ENCODE results near the gene HMCN1. TPM values are rescaled to one million over a fixed set of nuclear protein-coding genes. Genes with fewer than 3 reads are reported as not detected.
A peak's percentile ranks its signal among the peaks of the same experiment; 100 is the strongest.

Gene HMCN1
- 1 to 10 TPM in 1 of 2 donors, under 1 TPM in 1; 0.83 to 1.9 TPM for polyA plus RNA-seq

GRCh38 chr1:185733818-185734735 lies at the start of gene HMCN1:
Gene HMCN1 (plus strand): TSS chr1:185734391. CDS start chr1:185734780, 389 bp downstream.
- Histone ChIP-seq H3K9me3 (ENCODE audit: control insufficient read depth in 2 of 2, insufficient read depth in 1 of 2, low read depth in 1 of 2, low read length in 1 of 2) (no peaks in the 10 kb centered on the region), H3K27me3 (ENCODE audit: control insufficient read depth in 1 of 2, insufficient read depth in 2 of 2, low read length in 2 of 2) (no peaks in the 10 kb centered on the region), H3K36me3 (ENCODE audit: control insufficient read depth in 2 of 2, insufficient read depth in 2 of 2, low read length in 1 of 2) (no peaks in the 10 kb centered on the region), H3K4me1 (ENCODE audit: control insufficient read depth in 2 of 2, insufficient read depth in 2 of 2, low read length in 1 of 2) (no peaks in the 10 kb centered on the region), H3K4me3 (ENCODE audit: low read depth in 1 of 2, low read length in 2 of 2) (peak within 1 kb of the TSS; percentile 36 to 48), H3K27ac (ENCODE audit: low read depth in 2 of 2, low read length in 1 of 2) (peak within 1 kb of the TSS; percentile 65 to 73)
- 1% methylated on average over 46 to 47 of the region's 47 CpGs for WGBS, 2 donors

DNA sequence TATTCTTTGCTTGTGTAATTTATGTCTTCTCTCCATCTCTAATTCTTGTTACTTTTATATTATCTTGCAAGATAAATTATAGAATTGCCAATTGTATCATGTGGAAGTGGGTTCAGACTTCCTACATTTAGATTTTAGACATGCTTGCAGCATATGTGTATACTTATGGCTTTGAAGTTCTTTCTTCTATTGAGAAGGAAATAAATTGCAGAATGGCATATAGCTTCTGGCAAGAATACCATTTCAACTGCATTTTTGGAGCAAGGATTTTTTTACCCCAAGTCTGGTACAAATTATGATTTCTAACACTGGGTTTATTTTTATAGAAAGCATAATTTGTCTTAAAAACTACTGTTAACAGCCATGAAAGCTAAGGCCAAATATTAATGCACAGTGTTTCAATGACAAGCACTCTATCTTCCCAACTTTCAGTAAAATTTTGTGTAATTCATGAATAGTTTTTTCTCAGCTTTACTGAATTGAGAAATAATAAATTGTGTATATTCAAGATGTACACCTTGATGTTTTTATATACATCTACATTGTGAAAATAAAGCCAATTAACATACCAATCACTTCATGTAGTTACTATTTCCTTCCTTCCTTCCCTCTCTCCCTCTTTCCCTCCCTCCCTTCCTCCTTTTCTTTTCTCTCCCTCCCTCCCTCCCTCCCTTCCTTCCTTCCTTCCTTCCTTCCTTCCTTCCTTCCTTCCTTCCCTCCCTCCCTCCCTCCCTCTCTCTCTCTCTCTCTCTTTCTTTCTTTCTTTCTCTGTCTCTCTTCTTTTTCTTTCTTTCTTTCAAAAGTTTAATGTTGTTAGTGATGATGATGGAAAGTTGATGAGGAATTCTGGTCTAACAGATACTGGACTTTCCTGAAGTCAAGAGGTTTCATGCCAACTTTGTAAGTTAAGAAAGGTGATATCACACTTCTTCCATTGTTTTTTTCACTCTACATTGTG lies 47.1 kb upstream of the HMCN1 start:
- H3K4me1 ChIP-seq (ENCODE audit: control insufficient read depth in 2 of 2, insufficient read depth in 2 of 2, low read length in 1 of 2), result no peaks in the 10 kb centered on the region
- H3K4me3 ChIP-seq (ENCODE audit: low read depth in 1 of 2, low read length in 2 of 2), result no peak overlapping the region
- H3K27me3 ChIP-seq (ENCODE audit: control insufficient read depth in 1 of 2, insufficient read depth in 2 of 2, low read length in 2 of 2), result no peaks in the 10 kb centered on the region
- H3K36me3 ChIP-seq (ENCODE audit: control insufficient read depth in 2 of 2, insufficient read depth in 2 of 2, low read length in 1 of 2), result no peaks in the 10 kb centered on the region
- no peak overlapping the region for H3K27ac ChIP-seq (ENCODE audit: low read depth in 2 of 2, low read length in 1 of 2)
- no peaks in the 10 kb centered on the region for H3K9me3 ChIP-seq (ENCODE audit: control insufficient read depth in 2 of 2, insufficient read depth in 1 of 2, low read depth in 1 of 2, low read length in 1 of 2)

- H3K27ac ChIP-seq (ENCODE audit: low read depth in 2 of 2, low read length in 1 of 2), result no peak overlapping the region
- H3K4me1 ChIP-seq (ENCODE audit: control insufficient read depth in 2 of 2, insufficient read depth in 2 of 2, low read length in 1 of 2), result no peaks in the 10 kb centered on the region
- H3K4me3 ChIP-seq (ENCODE audit: low read depth in 1 of 2, low read length in 2 of 2), result no peak overlapping the region
- H3K27me3 ChIP-seq (ENCODE audit: control insufficient read depth in 1 of 2, insufficient read depth in 2 of 2, low read length in 2 of 2), result no peaks in the 10 kb centered on the region
- no peaks in the 10 kb centered on the region for H3K9me3 ChIP-seq (ENCODE audit: control insufficient read depth in 2 of 2, insufficient read depth in 1 of 2, low read depth in 1 of 2, low read length in 1 of 2)
- WGBS, 2 donors, result 78 to 86% methylated on average over 2 of the region's 2 CpGs
- H3K36me3 ChIP-seq (ENCODE audit: control insufficient read depth in 2 of 2, insufficient read depth in 2 of 2, low read length in 1 of 2), result no peaks in the 10 kb centered on the region
Observed at GRCh38 chr1:185690527-185690926, 43.7 kb upstream of the HMCN1 start.

- Histone ChIP-seq H3K9me3 (ENCODE audit: control insufficient read depth in 2 of 2, insufficient read depth in 1 of 2, low read depth in 1 of 2, low read length in 1 of 2) (no peaks in the 10 kb centered on the region), H3K4me3 (ENCODE audit: low read depth in 1 of 2, low read length in 2 of 2) (no peak overlapping the region), H3K4me1 (ENCODE audit: control insufficient read depth in 2 of 2, insufficient read depth in 2 of 2, low read length in 1 of 2) (no peaks in the 10 kb centered on the region), H3K27ac (ENCODE audit: low read depth in 2 of 2, low read length in 1 of 2) (no peak overlapping the region), H3K36me3 (ENCODE audit: control insufficient read depth in 2 of 2, insufficient read depth in 2 of 2, low read length in 1 of 2) (no peaks in the 10 kb centered on the region), H3K27me3 (ENCODE audit: control insufficient read depth in 1 of 2, insufficient read depth in 2 of 2, low read length in 2 of 2) (no peaks in the 10 kb centered on the region)
- 69 to 74% methylated on average over 6 of the region's 6 CpGs for WGBS, 2 donors
Observed at GRCh38 chr1:185693654-185694053, 40.5 kb upstream of the HMCN1 start.

DNA sequence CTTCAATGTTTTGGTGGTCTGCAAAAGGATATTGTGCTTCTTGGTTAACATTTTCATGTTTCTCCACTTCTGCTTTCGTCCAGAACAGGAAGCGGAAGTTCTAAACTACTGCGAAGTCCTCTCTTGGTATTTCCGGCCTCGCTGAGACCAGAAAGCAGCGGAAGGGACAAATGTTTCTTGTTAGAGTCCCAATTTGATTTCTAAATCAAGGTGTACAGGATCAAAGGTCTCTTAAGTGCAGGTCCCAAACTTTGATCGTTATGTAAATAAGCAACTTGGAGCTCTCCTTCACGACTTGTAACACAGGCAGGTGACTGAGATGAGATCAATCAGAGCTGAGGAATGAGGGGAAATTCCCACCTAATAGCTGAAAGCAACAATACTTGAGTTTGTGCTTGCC lies 40.1 kb upstream of the HMCN1 start:
- H3K36me3 ChIP-seq (ENCODE audit: control insufficient read depth in 2 of 2, insufficient read depth in 2 of 2, low read length in 1 of 2), result no peaks in the 10 kb centered on the region
- no peaks in the 10 kb centered on the region for H3K27me3 ChIP-seq (ENCODE audit: control insufficient read depth in 1 of 2, insufficient read depth in 2 of 2, low read length in 2 of 2)
- H3K27ac ChIP-seq (ENCODE audit: low read depth in 2 of 2, low read length in 1 of 2), result no peak overlapping the region
- H3K4me3 ChIP-seq (ENCODE audit: low read depth in 1 of 2, low read length in 2 of 2), result no peak overlapping the region
- no peaks in the 10 kb centered on the region for H3K9me3 ChIP-seq (ENCODE audit: control insufficient read depth in 2 of 2, insufficient read depth in 1 of 2, low read depth in 1 of 2, low read length in 1 of 2)
- no peaks in the 10 kb centered on the region for H3K4me1 ChIP-seq (ENCODE audit: control insufficient read depth in 2 of 2, insufficient read depth in 2 of 2, low read length in 1 of 2)
- 36 to 48% methylated on average over 8 of the region's 8 CpGs for WGBS, 2 donors

DNA sequence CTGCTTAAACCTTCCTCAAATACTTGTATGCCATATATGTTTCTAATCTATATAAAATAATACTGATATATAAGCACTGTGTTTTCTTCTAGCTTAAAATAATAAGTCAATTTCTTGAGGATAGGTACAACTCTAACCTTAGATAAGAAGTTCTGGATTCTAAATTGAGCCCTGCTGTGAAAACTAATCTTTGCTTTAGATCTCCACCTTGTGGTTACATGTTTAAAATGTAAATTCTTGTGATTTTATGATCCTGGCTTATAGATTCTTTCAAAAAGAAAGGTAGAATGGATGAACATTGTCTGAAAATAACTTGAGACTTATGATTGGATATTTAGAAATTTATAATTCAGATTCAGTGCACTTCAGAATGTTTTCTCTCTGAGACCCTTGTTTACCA lies 38.9 kb upstream of the HMCN1 start:
- no peaks in the 10 kb centered on the region for H3K36me3 ChIP-seq (ENCODE audit: control insufficient read depth in 2 of 2, insufficient read depth in 2 of 2, low read length in 1 of 2)
- no peaks in the 10 kb centered on the region for H3K4me1 ChIP-seq (ENCODE audit: control insufficient read depth in 2 of 2, insufficient read depth in 2 of 2, low read length in 1 of 2)
- H3K27ac ChIP-seq (ENCODE audit: low read depth in 2 of 2, low read length in 1 of 2), result no peak overlapping the region
- no peaks in the 10 kb centered on the region for H3K27me3 ChIP-seq (ENCODE audit: control insufficient read depth in 1 of 2, insufficient read depth in 2 of 2, low read length in 2 of 2)
- H3K9me3 ChIP-seq (ENCODE audit: control insufficient read depth in 2 of 2, insufficient read depth in 1 of 2, low read depth in 1 of 2, low read length in 1 of 2), result no peaks in the 10 kb centered on the region
- no peak overlapping the region for H3K4me3 ChIP-seq (ENCODE audit: low read depth in 1 of 2, low read length in 2 of 2)

- H3K9me3 ChIP-seq (ENCODE audit: control insufficient read depth in 2 of 2, insufficient read depth in 1 of 2, low read depth in 1 of 2, low read length in 1 of 2), result no peaks in the 10 kb centered on the region
- 90 to 91% methylated on average over 4 of the region's 4 CpGs for WGBS, 2 donors
- no peaks in the 10 kb centered on the region for H3K4me1 ChIP-seq (ENCODE audit: control insufficient read depth in 2 of 2, insufficient read depth in 2 of 2, low read length in 1 of 2)
- H3K4me3 ChIP-seq (ENCODE audit: low read depth in 1 of 2, low read length in 2 of 2), result no peak overlapping the region
- H3K27me3 ChIP-seq (ENCODE audit: control insufficient read depth in 1 of 2, insufficient read depth in 2 of 2, low read length in 2 of 2), result no peaks in the 10 kb centered on the region
- H3K27ac ChIP-seq (ENCODE audit: low read depth in 2 of 2, low read length in 1 of 2), result no peak overlapping the region
- no peaks in the 10 kb centered on the region for H3K36me3 ChIP-seq (ENCODE audit: control insufficient read depth in 2 of 2, insufficient read depth in 2 of 2, low read length in 1 of 2)
Observed at GRCh38 chr1:185696422-185697150, 37.6 kb upstream of the HMCN1 start.

- Histone ChIP-seq H3K4me3 (ENCODE audit: low read depth in 1 of 2, low read length in 2 of 2) (no peak overlapping the region), H3K9me3 (ENCODE audit: control insufficient read depth in 2 of 2, insufficient read depth in 1 of 2, low read depth in 1 of 2, low read length in 1 of 2) (no peaks in the 10 kb centered on the region), H3K4me1 (ENCODE audit: control insufficient read depth in 2 of 2, insufficient read depth in 2 of 2, low read length in 1 of 2) (no peaks in the 10 kb centered on the region), H3K36me3 (ENCODE audit: control insufficient read depth in 2 of 2, insufficient read depth in 2 of 2, low read length in 1 of 2) (no peaks in the 10 kb centered on the region), H3K27me3 (ENCODE audit: control insufficient read depth in 1 of 2, insufficient read depth in 2 of 2, low read length in 2 of 2) (no peaks in the 10 kb centered on the region), H3K27ac (ENCODE audit: low read depth in 2 of 2, low read length in 1 of 2) (no peak overlapping the region)
- 71 to 75% methylated on average over 4 of the region's 4 CpGs for WGBS, 2 donors
Observed at GRCh38 chr1:185699874-185700273, 34.3 kb upstream of the HMCN1 start.

DNA sequence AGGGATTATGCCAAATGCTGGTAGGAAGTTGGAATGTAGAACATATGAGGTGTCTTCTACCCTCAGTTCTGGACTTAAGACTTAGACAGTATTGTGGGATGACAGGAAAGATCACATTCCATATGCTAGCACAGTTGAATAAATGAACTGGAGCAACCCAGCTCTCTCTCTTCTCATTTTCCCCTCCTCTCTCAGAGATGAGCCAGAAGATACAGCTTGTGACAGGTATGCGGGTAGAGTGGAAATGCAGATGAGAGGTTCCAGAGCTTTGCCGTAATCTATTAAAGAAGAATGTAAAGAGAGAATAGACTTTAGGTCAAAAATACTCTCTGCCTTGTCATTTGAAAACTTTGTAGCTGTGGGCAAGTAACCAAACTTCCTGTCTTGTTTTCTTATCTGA lies 32.5 kb upstream of the HMCN1 start:
- WGBS, 2 donors, result 64 to 86% methylated on average over 2 of the region's 2 CpGs
- Histone ChIP-seq H3K27me3 (ENCODE audit: control insufficient read depth in 1 of 2, insufficient read depth in 2 of 2, low read length in 2 of 2) (no peaks in the 10 kb centered on the region), H3K4me3 (ENCODE audit: low read depth in 1 of 2, low read length in 2 of 2) (no peak overlapping the region), H3K27ac (ENCODE audit: low read depth in 2 of 2, low read length in 1 of 2) (no peak overlapping the region), H3K4me1 (ENCODE audit: control insufficient read depth in 2 of 2, insufficient read depth in 2 of 2, low read length in 1 of 2) (no peaks in the 10 kb centered on the region), H3K36me3 (ENCODE audit: control insufficient read depth in 2 of 2, insufficient read depth in 2 of 2, low read length in 1 of 2) (no peaks in the 10 kb centered on the region), H3K9me3 (ENCODE audit: control insufficient read depth in 2 of 2, insufficient read depth in 1 of 2, low read depth in 1 of 2, low read length in 1 of 2) (no peaks in the 10 kb centered on the region)
